Tibial nerve (tissue), 4 donors: Measurements from ENCODE around the gene POU6F2.

ENCODE experiments used
- CTCF ChIP-seq, 5 experiments: fragments of 200-600 bp in 3 of 5; fragments of 450-650 bp in 2 of 5; sonication (generic) in 3 of 5; IDR thresholded peaks; one replicate each; pipeline ENCODE4 v1.5.1; 2016 to 2019; ENCODE audit warnings: antibody characterized with exemption in 5 of 5, mild to moderate bottlenecking in 3 of 5, moderate library complexity in 2 of 5
- EP300 ChIP-seq, 2 donors: sonication (generic); formaldehyde crosslinking; IDR thresholded peaks; one replicate each; pipeline ENCODE4 v1.6.1; 2017; ENCODE audit warnings: antibody characterized with exemption in 2 of 2, mild to moderate bottlenecking in 1 of 2

- TF ChIP-seq CTCF (IDR thresholded peaks at IDR 0.05) (no peak), EP300 (IDR thresholded peaks at IDR 0.05) (no peak)
Observed at GRCh38 chr7:39356172-39356925, 378.6 kb downstream of the POU6F2 start.
